ENCODE data around the gene ACSL5.

Gene ACSL5

DNA sequence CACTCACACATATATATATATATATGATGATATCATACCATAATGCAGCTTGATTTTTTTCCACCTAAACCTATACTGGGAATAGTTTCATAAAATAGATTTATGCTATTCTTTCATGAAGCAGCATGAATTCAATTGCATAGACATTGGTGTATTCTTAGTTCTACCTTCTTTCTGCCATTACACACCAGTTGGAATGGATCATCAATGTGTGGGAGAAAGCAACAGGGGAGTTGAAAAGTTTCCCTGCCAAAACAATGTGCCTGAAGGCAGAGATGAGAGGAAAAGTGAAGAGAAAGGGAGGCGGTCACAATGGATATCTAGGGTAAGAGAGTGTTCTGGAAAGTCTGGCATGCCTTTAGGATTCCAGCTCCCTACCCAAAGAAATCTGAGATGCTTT is 25.2 kb upstream of the ACSL5 start:
- H3K4me3 ChIP-seq (ENCODE audit: low read length) = no peak overlapping the region
- TF ChIP-seq, protein P1, sequence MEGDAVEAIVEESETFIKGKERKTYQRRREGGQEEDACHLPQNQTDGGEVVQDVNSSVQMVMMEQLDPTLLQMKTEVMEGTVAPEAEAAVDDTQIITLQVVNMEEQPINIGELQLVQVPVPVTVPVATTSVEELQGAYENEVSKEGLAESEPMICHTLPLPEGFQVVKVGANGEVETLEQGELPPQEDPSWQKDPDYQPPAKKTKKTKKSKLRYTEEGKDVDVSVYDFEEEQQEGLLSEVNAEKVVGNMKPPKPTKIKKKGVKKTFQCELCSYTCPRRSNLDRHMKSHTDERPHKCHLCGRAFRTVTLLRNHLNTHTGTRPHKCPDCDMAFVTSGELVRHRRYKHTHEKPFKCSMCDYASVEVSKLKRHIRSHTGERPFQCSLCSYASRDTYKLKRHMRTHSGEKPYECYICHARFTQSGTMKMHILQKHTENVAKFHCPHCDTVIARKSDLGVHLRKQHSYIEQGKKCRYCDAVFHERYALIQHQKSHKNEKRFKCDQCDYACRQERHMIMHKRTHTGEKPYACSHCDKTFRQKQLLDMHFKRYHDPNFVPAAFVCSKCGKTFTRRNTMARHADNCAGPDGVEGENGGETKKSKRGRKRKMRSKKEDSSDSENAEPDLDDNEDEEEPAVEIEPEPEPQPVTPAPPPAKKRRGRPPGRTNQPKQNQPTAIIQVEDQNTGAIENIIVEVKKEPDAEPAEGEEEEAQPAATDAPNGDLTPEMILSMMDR (conservative IDR thresholded peaks at IDR 0.05; ENCODE audit: low read depth, low read length) = no peak
- DNase-seq (ENCODE audit: low read depth) = no peak

DNA sequence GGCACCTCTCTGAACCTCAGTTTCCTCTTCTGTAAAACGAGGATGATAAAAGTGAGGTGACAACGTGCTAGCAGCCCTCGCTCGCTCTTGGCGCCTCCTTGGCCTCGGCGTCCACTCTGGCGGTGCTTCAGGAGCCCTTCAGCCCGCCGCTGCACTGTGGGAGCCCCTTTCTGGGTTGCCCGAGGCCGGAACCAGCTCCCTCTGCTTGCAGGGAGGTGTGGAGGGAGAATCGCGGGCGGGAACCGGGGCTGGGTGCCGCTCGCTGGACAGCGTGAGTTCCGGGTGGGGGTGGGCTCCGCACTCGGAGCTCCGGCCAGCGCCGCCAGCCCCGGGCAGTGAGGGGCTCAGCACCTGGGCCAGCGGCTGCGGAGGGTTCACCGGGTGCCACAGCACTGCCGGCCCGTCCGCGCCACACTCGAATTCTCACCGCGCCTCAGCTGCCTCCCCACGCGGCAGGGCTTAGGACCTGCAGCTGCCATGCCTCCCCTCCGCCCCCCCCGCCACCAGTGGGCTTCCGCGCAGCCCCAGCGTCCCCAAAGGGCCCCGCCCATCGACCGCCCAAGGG is 24.3 kb upstream of the ACSL5 start:
- H3K4me3 ChIP-seq (ENCODE audit: low read length) = no peak overlapping the region
- TF ChIP-seq, protein P1 (conservative IDR thresholded peaks at IDR 0.05; ENCODE audit: low read depth, low read length) = no peak
- no peak for DNase-seq (ENCODE audit: low read depth)

DNA sequence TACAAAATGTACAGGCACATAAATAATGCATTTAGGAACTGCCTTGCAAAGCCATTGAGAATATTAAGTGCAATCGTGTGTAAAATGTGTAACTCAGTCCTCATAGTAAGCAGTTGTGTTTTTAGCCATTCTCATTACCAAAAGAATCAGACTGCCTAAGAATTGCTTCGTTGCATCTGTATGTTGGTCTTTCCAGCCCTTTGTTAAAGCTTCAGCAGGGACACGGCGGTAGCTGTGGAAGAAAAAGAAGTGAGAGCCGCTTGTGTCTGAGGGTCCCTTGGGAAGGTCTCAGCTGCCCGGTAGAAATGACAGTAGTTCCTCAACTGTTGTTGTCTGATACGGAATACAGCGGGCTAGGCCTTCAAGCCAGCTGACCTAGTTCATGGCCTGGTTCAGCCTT is 22.8 kb upstream of the ACSL5 start:
- H3K4me3 ChIP-seq (ENCODE audit: low read length) = no peak overlapping the region
- TF ChIP-seq, protein P1 (conservative IDR thresholded peaks at IDR 0.05; ENCODE audit: low read depth, low read length) = no peak
- DNase-seq (ENCODE audit: low read depth) = no peak

DNA sequence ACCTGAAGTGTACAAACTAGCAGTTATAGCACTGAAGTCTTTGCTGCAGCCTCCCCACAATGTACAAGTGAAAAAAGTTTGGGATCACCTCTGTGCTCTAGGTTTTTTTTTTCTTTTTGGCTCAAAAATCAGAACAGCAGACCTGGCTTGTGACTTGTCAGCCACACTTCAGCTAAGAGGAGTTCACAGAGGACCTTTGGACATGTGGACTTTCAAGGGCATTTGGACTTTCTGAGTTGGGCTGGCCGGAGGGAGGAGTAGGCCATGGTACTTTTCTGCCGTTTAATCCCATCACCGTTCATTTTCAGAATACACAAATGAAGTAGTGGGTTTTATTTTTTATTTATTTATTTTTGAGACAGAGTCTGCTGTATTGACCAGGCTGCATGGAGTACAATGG is 21.9 kb upstream of the ACSL5 start:
- H3K4me3 ChIP-seq (ENCODE audit: low read length) = no peak overlapping the region
- DNase-seq (ENCODE audit: low read depth) = no peak
- TF ChIP-seq, protein P1 (conservative IDR thresholded peaks at IDR 0.05; ENCODE audit: low read depth, low read length) = no peak

DNA sequence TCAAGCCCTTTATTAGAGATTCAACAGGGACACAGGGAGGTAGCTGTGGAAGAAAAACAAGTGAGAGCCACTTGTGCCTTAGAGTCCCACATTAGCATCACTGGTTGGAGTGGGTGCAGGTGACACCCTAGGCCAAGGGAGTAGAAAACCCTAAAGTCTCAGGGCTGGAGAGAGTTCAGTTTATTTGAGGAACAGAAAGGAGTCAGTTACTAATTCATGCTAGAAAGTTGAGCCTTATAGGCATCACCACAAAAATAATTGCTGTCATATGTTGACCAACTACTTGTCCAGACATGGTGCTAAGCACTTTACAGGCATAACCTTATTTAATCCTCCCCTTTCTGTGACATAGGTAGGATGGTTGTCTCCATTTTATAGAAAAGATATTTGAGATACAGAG is 20.9 kb upstream of the ACSL5 start:
- no peak for DNase-seq (ENCODE audit: low read depth)
- TF ChIP-seq, protein P1 (conservative IDR thresholded peaks at IDR 0.05; ENCODE audit: low read depth, low read length) = no peak
- H3K4me3 ChIP-seq (ENCODE audit: low read length) = no peak overlapping the region

DNA sequence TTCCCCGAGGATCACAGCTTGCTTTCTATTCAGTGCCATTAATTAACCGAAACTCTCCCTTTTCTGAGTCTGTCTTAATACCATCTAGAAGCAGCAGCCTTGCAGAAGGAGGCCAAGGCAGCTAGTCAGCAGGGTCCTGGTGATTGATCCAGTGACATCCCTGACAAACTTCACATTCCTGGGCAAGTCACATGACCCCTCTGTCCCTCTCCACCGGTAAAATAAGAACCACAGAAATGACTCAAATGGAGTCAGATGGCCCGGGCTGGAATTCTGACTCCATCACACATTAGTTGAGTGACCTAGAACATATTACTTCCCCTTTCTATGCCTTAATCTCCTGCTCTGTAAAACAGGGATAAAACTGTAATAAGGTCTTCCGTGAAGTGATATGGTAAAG is 17.2 kb upstream of the ACSL5 start:
- TF ChIP-seq, protein P1 (conservative IDR thresholded peaks at IDR 0.05; ENCODE audit: low read depth, low read length) = no peak
- DNase-seq (ENCODE audit: low read depth) = no peak
- H3K4me3 ChIP-seq (ENCODE audit: low read length) = no peak overlapping the region

DNA sequence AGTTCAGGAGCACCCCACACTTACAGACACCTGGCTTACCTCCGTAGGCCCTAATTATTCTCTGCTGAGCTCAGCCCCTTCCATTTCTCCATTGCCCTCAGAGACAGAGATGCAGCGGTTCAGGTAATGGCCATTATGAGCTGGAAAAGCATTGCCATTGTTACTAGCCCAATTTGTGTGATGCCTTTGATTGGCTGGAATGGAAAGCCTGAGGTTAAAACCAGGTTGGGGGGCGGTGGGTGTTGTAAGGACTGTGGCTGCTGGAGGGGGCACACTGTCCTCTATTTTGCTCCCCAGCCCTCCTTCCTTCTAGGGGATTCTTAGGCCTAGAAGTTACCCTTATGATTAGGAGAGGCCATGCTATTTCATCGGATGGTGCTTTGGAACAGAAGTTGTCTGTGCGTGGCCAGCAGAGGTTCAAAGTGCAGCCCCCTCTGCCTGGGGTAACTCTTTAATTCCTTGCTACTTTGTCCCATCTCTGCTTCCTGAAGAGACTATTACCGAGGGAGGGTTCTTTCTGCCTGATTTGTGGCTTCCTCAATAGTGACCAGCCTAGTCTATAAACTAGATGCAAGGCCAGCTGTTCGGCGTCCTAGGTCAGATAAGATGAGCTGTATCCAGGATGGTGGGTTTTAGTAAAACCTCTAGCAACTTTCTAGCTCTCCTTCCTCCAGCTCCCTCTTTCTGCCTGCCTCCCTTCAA is 14.2 kb upstream of the ACSL5 start:
- TF ChIP-seq, protein P1 (conservative IDR thresholded peaks at IDR 0.05; ENCODE audit: low read depth, low read length) = no peak
- no peak overlapping the region for H3K4me3 ChIP-seq (ENCODE audit: low read length)
- DNase-seq (ENCODE audit: low read depth) = no peak
